ENCODE data around the gene KRT14.

KRT14 gene

DNA sequence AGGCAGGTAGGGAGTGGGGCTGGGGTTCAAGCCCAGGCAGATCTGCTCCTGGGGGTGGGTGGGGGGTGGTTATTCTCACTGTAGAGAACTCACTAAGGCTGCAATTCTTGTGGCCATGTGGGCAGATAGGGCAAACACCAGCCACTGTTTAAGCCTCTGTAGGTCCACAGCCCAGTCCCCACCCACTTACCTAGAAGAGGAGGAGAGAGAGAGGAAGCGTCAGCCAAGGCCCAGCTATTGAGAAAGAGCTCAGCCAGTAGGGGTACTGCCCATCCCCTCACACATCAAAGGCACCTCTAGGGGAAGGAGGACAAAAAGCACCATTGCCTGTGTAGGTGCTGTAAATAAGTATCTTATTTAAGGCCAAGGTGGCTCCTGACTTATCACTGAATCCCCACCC, 13.0 kb upstream of the KRT14 start:
- TF ChIP-seq, protein P1, sequence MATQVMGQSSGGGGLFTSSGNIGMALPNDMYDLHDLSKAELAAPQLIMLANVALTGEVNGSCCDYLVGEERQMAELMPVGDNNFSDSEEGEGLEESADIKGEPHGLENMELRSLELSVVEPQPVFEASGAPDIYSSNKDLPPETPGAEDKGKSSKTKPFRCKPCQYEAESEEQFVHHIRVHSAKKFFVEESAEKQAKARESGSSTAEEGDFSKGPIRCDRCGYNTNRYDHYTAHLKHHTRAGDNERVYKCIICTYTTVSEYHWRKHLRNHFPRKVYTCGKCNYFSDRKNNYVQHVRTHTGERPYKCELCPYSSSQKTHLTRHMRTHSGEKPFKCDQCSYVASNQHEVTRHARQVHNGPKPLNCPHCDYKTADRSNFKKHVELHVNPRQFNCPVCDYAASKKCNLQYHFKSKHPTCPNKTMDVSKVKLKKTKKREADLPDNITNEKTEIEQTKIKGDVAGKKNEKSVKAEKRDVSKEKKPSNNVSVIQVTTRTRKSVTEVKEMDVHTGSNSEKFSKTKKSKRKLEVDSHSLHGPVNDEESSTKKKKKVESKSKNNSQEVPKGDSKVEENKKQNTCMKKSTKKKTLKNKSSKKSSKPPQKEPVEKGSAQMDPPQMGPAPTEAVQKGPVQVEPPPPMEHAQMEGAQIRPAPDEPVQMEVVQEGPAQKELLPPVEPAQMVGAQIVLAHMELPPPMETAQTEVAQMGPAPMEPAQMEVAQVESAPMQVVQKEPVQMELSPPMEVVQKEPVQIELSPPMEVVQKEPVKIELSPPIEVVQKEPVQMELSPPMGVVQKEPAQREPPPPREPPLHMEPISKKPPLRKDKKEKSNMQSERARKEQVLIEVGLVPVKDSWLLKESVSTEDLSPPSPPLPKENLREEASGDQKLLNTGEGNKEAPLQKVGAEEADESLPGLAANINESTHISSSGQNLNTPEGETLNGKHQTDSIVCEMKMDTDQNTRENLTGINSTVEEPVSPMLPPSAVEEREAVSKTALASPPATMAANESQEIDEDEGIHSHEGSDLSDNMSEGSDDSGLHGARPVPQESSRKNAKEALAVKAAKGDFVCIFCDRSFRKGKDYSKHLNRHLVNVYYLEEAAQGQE (IDR thresholded peaks at IDR 0.05; ENCODE audit: insufficient read depth in 1 of 2, low read depth in 2 of 2, low read length in 2 of 2), result no peak
- TF ChIP-seq SIN3A (IDR thresholded peaks at IDR 0.05; ENCODE audit: borderline replicate concordance, insufficient read depth, low read length), result no peak

DNA sequence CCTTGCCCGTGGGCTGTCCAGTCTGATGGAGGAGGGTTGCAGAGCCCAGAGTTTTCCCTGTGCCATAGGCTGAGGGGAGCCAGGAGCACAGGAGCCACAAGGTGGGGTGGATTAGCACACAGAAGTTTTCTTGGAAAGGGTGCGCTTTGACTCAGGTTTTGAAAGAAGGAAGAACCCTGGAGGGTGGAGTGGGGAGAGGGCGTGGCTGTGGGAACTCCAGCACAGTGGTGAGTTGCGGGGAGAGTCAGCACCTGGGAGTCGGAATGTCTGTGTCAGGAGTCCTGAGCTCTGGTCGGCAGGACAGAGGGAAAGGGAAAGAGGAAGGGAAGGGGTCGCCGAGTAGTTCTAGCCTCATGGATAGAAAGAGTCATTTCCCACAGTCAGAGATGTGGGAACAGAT, 8.9 kb upstream of the KRT14 start:
- TF ChIP-seq TAF1 (IDR thresholded peaks at IDR 0.05; ENCODE audit: borderline replicate concordance, insufficient read depth, low read length) (no peak), FOXP2 (optimal IDR thresholded peaks at IDR 0.05; ENCODE audit: borderline replicate concordance, extremely low read depth, extremely low read length, insufficient read depth) (no peak), POLR2AphosphoS5 (IDR thresholded peaks at IDR 0.05; ENCODE audit: low read depth, low read length) (no peak), SIN3A (IDR thresholded peaks at IDR 0.05; ENCODE audit: borderline replicate concordance, insufficient read depth, low read length) (no peak)
- TF ChIP-seq, protein P1 (IDR thresholded peaks at IDR 0.05; ENCODE audit: insufficient read depth in 1 of 2, low read depth in 2 of 2, low read length in 2 of 2), result no peak

DNA sequence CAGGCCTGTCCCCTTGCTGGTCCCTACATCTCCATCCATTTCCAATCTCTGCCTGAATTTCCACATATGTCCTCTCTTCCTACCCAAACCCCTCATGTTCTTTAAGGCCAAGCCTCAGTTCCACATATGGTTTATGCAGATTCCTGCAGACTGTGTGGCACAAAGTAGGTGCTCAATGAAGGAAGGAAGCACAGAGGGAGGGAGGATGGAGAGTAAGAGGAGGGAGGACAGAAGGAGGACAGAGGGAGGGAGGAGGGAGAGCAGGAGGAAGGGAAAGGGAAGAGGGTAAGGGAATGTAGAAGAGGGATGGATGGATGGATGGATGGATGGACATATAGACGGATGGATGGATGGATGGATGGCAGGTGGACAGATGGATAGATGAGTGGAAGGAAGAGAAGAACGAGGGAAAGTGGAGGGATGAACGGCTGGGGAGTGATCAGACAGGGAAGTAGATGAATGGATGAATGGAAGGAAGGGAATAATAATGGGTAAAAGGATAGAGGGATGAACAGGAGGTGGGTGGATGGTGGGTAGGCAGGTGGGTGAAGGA, 7.7 kb upstream of the KRT14 start:
- TF ChIP-seq TAF1 (IDR thresholded peaks at IDR 0.05; ENCODE audit: borderline replicate concordance, insufficient read depth, low read length) (no peak), FOXP2 (optimal IDR thresholded peaks at IDR 0.05; ENCODE audit: borderline replicate concordance, extremely low read depth, extremely low read length, insufficient read depth) (no peak), POLR2AphosphoS5 (IDR thresholded peaks at IDR 0.05; ENCODE audit: low read depth, low read length) (no peak), SIN3A (IDR thresholded peaks at IDR 0.05; ENCODE audit: borderline replicate concordance, insufficient read depth, low read length) (no peak)
- TF ChIP-seq, protein P1 (IDR thresholded peaks at IDR 0.05; ENCODE audit: insufficient read depth in 1 of 2, low read depth in 2 of 2, low read length in 2 of 2), result no peak

DNA sequence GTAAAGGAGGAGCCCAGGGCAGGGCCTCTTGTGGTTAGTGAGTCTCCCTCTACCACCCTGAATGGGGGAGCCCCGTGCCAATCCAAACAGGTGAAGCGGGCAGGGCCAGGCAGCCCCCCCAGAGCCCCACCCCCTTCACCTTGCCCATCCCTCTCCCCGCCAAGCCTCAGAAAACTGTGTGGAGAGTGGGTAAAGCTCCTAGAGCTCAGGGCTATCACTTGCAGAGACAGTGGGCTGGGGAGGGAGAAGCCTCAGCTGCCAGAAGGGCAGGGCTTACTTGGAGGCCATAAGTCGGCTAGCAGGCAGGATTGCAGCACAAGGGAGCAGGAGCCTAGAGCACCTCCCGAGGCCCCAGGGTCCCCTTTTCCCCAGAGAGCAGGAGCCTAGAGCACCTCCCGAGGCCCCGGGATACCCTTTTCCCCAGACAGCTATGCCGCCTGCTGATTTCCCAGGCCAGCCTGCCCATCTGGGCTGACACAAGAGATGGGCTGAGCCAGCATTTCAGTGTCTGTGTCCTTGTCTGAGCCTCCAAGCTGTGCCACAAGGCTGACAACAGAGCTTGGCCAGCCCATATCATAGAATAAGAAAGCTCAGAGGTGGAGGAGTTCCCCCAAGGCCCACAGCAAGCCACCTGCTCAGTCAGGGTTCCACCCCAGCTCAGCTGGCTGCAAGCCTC, 6.7 kb upstream of the KRT14 start:
- no peak for TF ChIP-seq SIN3A (IDR thresholded peaks at IDR 0.05; ENCODE audit: borderline replicate concordance, insufficient read depth, low read length)
- no peak for TF ChIP-seq TAF1 (IDR thresholded peaks at IDR 0.05; ENCODE audit: borderline replicate concordance, insufficient read depth, low read length)
- TF ChIP-seq FOXP2 (optimal IDR thresholded peaks at IDR 0.05; ENCODE audit: borderline replicate concordance, extremely low read depth, extremely low read length, insufficient read depth), result no peak
- TF ChIP-seq, protein P1 (IDR thresholded peaks at IDR 0.05; ENCODE audit: insufficient read depth in 1 of 2, low read depth in 2 of 2, low read length in 2 of 2), result no peak
- TF ChIP-seq POLR2AphosphoS5 (IDR thresholded peaks at IDR 0.05; ENCODE audit: low read depth, low read length), result no peak

All from PFSK-1 (cell line).